ENCODE measurements around the gene SLC22A1. TPM values are rescaled to one million over a fixed set of nuclear protein-coding genes. Genes with fewer than 3 reads are reported as not detected.

The SLC22A1 gene
- total and polyA plus RNA-seq, 2 of the 13 experiments (the other 11 are each of a cell fraction or from before 2014, with no cell fraction given), result 0.80 to 0.87 TPM

DNA sequence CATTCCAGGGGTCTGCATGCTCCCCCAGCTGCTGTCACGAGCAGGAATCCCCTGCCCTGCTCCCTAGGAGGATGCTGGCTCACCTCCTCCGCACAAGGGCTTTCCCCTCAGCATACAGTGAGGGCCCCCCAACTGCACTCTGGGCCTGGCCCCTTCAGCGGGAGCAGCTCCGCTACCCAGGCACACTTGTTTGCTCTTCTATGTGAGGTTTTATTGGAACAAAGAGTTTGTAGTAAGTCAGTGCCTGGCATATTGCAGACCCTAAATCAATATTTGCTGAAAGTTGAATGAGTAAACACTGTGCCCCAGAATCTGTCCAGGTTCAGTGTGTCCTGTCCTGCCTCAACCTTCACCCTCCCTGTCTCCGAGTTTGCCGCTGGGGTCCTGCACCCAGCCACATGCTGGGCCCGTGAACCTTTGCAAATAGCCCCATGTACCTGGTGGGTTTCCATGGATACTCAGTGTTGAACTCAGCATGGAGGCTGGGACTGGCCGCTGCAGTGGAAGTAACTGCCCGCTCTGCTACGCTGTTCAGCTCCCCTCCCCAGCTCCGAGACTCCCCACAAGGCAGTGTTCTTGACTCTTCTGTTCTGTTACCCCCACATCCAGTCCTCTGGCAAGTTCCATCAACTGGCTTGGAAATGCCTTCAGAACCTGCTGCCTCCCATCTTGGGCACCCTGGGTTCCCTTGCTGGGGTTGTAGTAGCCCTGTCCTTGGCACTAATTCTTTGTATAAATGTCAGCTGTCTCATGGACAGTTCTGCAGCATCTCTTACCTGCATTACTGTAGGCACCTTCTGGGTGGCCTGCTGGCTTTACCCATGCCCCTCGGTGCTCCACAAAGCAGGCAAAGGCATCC lies 15.7 kb downstream of the SLC22A1 start (continued):
- no peak for TF ChIP-seq MBD4 (IDR thresholded peaks at IDR 0.05; ENCODE audit: borderline replicate concordance, low read length)
- TF ChIP-seq MIXL1 (CRISPR knock-in tag; IDR thresholded peaks at IDR 0.05), result peak; percentile 90
- no peak for TF ChIP-seq AGO2 (optimal IDR thresholded peaks at IDR 0.05; ENCODE audit: low read depth, low read length)
- no peak for TF ChIP-seq ZKSCAN5 (CRISPR knock-in tag; IDR thresholded peaks at IDR 0.05)
- 0 out of 2 replicates have a peak, but pooled peaks have one; percentile 66 for TF ChIP-seq SRY (CRISPR knock-in tag; IDR thresholded peaks at IDR 0.05)
- no peak for TF ChIP-seq ZNF589 (CRISPR knock-in tag; conservative IDR thresholded peaks at IDR 0.05)
- TF ChIP-seq, protein P1, sequence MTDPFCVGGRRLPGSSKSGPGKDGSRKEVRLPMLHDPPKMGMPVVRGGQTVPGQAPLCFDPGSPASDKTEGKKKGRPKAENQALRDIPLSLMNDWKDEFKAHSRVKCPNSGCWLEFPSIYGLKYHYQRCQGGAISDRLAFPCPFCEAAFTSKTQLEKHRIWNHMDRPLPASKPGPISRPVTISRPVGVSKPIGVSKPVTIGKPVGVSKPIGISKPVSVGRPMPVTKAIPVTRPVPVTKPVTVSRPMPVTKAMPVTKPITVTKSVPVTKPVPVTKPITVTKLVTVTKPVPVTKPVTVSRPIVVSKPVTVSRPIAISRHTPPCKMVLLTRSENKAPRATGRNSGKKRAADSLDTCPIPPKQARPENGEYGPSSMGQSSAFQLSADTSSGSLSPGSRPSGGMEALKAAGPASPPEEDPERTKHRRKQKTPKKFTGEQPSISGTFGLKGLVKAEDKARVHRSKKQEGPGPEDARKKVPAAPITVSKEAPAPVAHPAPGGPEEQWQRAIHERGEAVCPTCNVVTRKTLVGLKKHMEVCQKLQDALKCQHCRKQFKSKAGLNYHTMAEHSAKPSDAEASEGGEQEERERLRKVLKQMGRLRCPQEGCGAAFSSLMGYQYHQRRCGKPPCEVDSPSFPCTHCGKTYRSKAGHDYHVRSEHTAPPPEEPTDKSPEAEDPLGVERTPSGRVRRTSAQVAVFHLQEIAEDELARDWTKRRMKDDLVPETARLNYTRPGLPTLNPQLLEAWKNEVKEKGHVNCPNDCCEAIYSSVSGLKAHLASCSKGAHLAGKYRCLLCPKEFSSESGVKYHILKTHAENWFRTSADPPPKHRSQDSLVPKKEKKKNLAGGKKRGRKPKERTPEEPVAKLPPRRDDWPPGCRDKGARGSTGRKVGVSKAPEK (CRISPR knock-in tag; IDR thresholded peaks at IDR 0.05; ENCODE audit: borderline replicate concordance), result no peak
- TF ChIP-seq KLF11 (CRISPR knock-in tag; IDR thresholded peaks at IDR 0.05), result peak; percentile 45; the same call in 1 of the 2 replicates
- TF ChIP-seq SNRNP70 (IDR thresholded peaks at IDR 0.05; ENCODE audit: low read depth, low read length), result no peak
- no peak for TF ChIP-seq EZH2 (conservative IDR thresholded peaks at IDR 0.05; ENCODE audit: low read depth, low read length)
- TF ChIP-seq ZNF232 (CRISPR knock-in tag; IDR thresholded peaks at IDR 0.05; ENCODE audit: borderline replicate concordance), result peak; percentile 89; the same call in 1 of the 2 replicates
- peak; percentile 31 for TF ChIP-seq ZEB1 (IDR thresholded peaks at IDR 0.05; ENCODE audit: insufficient replicate concordance, low read depth)
- peak; percentile 88; the same call in 1 of the 2 replicates for TF ChIP-seq ZNF292 (CRISPR knock-in tag; IDR thresholded peaks at IDR 0.05; ENCODE audit: borderline replicate concordance, low read depth)
- TF ChIP-seq ZNF180 (CRISPR knock-in tag; IDR thresholded peaks at IDR 0.05; ENCODE audit: borderline replicate concordance, low read depth), result no peak
- peak; percentile 63; the same call in 1 of the 2 replicates for TF ChIP-seq NR2C2 (CRISPR knock-in tag; IDR thresholded peaks at IDR 0.05; ENCODE audit: borderline replicate concordance)
- TF ChIP-seq ZFAT (CRISPR knock-in tag; conservative IDR thresholded peaks at IDR 0.05), result no peak
- TF ChIP-seq SAP130 (CRISPR knock-in tag; IDR thresholded peaks at IDR 0.05; ENCODE audit: low read depth), result peak; percentile 83; the same call in 1 of the 2 replicates
- peak; percentile 89 for TF ChIP-seq HIVEP1 (CRISPR knock-in tag; IDR thresholded peaks at IDR 0.05)
- TF ChIP-seq ZSCAN9 (CRISPR knock-in tag; IDR thresholded peaks at IDR 0.05; ENCODE audit: borderline replicate concordance), result peak; percentile 76; the same call in 1 of the 2 replicates
- TF ChIP-seq ZNF614 (CRISPR knock-in tag; IDR thresholded peaks at IDR 0.05; ENCODE audit: borderline replicate concordance), result no peak; the same call in 1 of the 2 replicates
- no peak; the same call in 1 of the 2 replicates for TF ChIP-seq ZNF782 (CRISPR knock-in tag; IDR thresholded peaks at IDR 0.05; ENCODE audit: borderline replicate concordance)
- no peak for TF ChIP-seq IRX3 (CRISPR knock-in tag; IDR thresholded peaks at IDR 0.05; ENCODE audit: borderline replicate concordance, low read depth)
- TF ChIP-seq ZNF3 (CRISPR knock-in tag; IDR thresholded peaks at IDR 0.05), result no peak
- TF ChIP-seq KDM3A (CRISPR knock-in tag; IDR thresholded peaks at IDR 0.05; ENCODE audit: low read depth), result 0 out of 2 replicates have a peak, but pooled peaks have one; percentile 16
- TF ChIP-seq TMF1 (CRISPR knock-in tag; IDR thresholded peaks at IDR 0.05; ENCODE audit: low read depth), result no peak
- TF ChIP-seq ZNF563 (CRISPR knock-in tag; IDR thresholded peaks at IDR 0.05), result peak; percentile 54; the same call in 1 of the 2 replicates
- TF ChIP-seq MED8 (CRISPR knock-in tag; IDR thresholded peaks at IDR 0.05; ENCODE audit: insufficient replicate concordance), result peak; percentile 40
- TF ChIP-seq TGIF2 (CRISPR knock-in tag; IDR thresholded peaks at IDR 0.05), result no peak
- TF ChIP-seq ZNF660 (CRISPR knock-in tag; IDR thresholded peaks at IDR 0.05; ENCODE audit: borderline replicate concordance, low read depth), result no peak
- TF ChIP-seq TSC22D2 (CRISPR knock-in tag; IDR thresholded peaks at IDR 0.05; ENCODE audit: borderline replicate concordance), result no peak

All from HepG2 (cell line).